GM18873 (cell line): ENCODE results near the gene CTDSP1.

Experiments used
- ATAC-seq: cut with Tn5 transposase; IDR thresholded peaks from one replicate; pipeline ENCODE4 v1.9.1; 2021; ENCODE audit warnings: mild to moderate bottlenecking, moderate library complexity, moderate number of reproducible peaks; ENCODE audit not compliant: unreplicated experiment, low FRiP score

The CTDSP1 gene

DNA sequence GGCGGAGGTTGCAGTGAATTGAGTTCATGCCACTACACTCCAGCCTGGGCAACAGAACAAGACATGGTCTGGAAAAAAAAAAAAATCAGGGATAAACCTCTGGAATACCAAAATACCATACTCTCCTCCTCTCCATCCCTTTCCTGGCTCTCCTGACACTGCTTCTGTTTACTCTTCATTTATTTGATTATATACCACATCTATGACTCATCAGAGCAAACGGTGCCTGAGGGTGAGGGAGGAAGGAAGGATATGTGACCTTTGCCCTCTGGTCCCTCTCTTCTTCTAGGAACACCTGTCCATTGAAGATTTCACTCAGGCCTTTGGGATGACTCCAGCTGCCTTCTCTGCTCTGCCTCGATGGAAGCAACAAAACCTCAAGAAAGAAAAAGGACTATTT is 49.3 kb downstream of the CTDSP1 start:
- ATAC-seq: no peak

DNA sequence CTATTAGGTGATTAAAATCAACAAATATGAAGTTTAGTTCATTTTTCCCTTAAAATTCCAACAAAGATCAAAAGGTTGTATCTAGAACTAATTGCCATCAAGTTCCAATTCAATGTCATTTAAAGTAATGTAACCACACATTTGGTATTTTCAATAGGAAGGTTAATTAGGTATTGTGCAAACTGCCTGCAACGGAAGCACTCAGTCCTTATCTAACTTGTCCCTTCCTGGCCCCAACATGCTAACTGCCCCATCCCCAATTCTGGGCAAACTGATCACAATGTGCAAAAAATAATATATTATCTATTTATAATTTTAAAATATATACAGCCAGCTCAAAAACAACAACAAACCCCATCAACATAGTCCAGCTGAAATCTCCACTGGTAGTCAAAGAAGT is 52.4 kb downstream of the CTDSP1 start:
- no peak for ATAC-seq
